Astrocyte (in vitro differentiated cells and primary cell): ENCODE data around the gene ZDHHC11B.
"Not testable (repeated sequence)": the region's sequence is repeated elsewhere in the genome, so short reads cannot be mapped to it uniquely, and the experiment has no call there.

Experiments used
- CTCF ChIP-seq: IDR thresholded peaks from 2 replicates; pipeline ENCODE4 v1.5.1; 2011; ENCODE audit warnings: low read depth, mild to moderate bottlenecking, inconsistent platforms, low read length, moderate library complexity; ENCODE audit not compliant: insufficient read depth
- EZH2 ChIP-seq: IDR thresholded peaks from 2 replicates; pipeline ENCODE4 v1.6.1; 2012; ENCODE audit warnings: mild to moderate bottlenecking, low read length, inconsistent platforms; ENCODE audit not compliant: insufficient read depth

- not testable (repeated sequence) for TF ChIP-seq CTCF, EZH2
These were observed 98.4 kb downstream of the ZDHHC11B start for GRCh38 chr5:686172-686523.
